ENCODE results near the gene P2RY6. TPM values are rescaled to one million over a fixed set of nuclear protein-coding genes. Genes with fewer than 3 reads are reported as not detected.

The P2RY6 gene
- total RNA-seq, 4 donors from 2014 or later: 0.46 to 0.81 TPM; not detected in 2

- intact Hi-C loops (cut with DNase I; ENCODE audit: low total_unique reads): loop anchor here (10.0 kb wide), 1 partner anchor 48 kb away; no protein-coding TSS in a partner anchor
- no peak overlapping the region for H3K4me3 ChIP-seq (ENCODE audit: low read depth, poor library complexity, severe bottlenecking)
- DNase-seq (ENCODE audit: low spot score in 2 of 2): peak in 1 of 2 donors; percentile 57
- TF ChIP-seq CTCF (IDR thresholded peaks at IDR 0.05): no peak
- no peak for TF ChIP-seq POLR2A (IDR thresholded peaks at IDR 0.05)
These were observed 38.9 kb upstream of the P2RY6 start for GRCh38 chr11:73233211-73233610.

GRCh38 chr11:73233692-73234470 is 38.3 kb upstream of the P2RY6 start:
- TF ChIP-seq CTCF (IDR thresholded peaks at IDR 0.05) (no peak), POLR2A (IDR thresholded peaks at IDR 0.05) (no peak)
- 90 to 92% methylated on average over 20 to 21 of the region's 23 CpGs for WGBS, 2 donors
- no peak overlapping the region for H3K4me3 ChIP-seq (ENCODE audit: low read depth, poor library complexity, severe bottlenecking)
- intact Hi-C loops (cut with DNase I; ENCODE audit: low total_unique reads): loop anchor here (10.0 kb wide), 1 partner anchor 49 kb away; no protein-coding TSS in a partner anchor
- DNase-seq (ENCODE audit: low spot score in 2 of 2): peak in 1 of 2 donors; percentile 76

- intact Hi-C loops (cut with DNase I; ENCODE audit: low total_unique reads): loop anchor here (1.0 to 10.0 kb wide), 2 partner anchors 48 to 50 kb away; no protein-coding TSS in a partner anchor
- TF ChIP-seq POLR2A (IDR thresholded peaks at IDR 0.05) (no peak), CTCF (IDR thresholded peaks at IDR 0.05) (no peak)
- 95 to 97% methylated on average over 56 of the region's 56 CpGs for WGBS, 2 donors
- no peak overlapping the region for H3K4me3 ChIP-seq (ENCODE audit: low read depth, poor library complexity, severe bottlenecking)
- DNase-seq (ENCODE audit: low spot score in 2 of 2): no peak
These were observed 37.5 kb upstream of the P2RY6 start for GRCh38 chr11:73234471-73235181.

GRCh38 chr11:73235236-73235786 is 36.8 kb upstream of the P2RY6 start:
- intact Hi-C loops (cut with DNase I; ENCODE audit: low total_unique reads): loop anchor here (1.0 to 10.0 kb wide), 2 partner anchors 47 to 51 kb away; no protein-coding TSS in a partner anchor
- TF ChIP-seq CTCF (IDR thresholded peaks at IDR 0.05): no peak
- TF ChIP-seq POLR2A (IDR thresholded peaks at IDR 0.05): no peak
- DNase-seq (ENCODE audit: low spot score in 2 of 2): no peak
- 93 to 94% methylated on average over 7 to 8 of the region's 8 CpGs for WGBS, 2 donors
- no peak overlapping the region for H3K4me3 ChIP-seq (ENCODE audit: low read depth, poor library complexity, severe bottlenecking)

GRCh38 chr11:73236205-73236765 is 35.9 kb upstream of the P2RY6 start:
- no peak for TF ChIP-seq CTCF (IDR thresholded peaks at IDR 0.05)
- no peak overlapping the region for H3K4me3 ChIP-seq (ENCODE audit: low read depth, poor library complexity, severe bottlenecking)
- no peak for DNase-seq (ENCODE audit: low spot score in 2 of 2)
- 83 to 88% methylated on average over 4 of the region's 4 CpGs for WGBS, 2 donors
- intact Hi-C loops (cut with DNase I; ENCODE audit: low total_unique reads): loop anchor here (10.0 kb wide), 1 partner anchor 51 kb away; no protein-coding TSS in a partner anchor

All from lower leg skin (tissue), 4 donors.